Measurements from ENCODE around the gene CROT.
"Not testable (repeated sequence)": the region's sequence is repeated elsewhere in the genome, so short reads cannot be mapped to it uniquely, and the experiment has no call there.

Gene CROT, protein sequence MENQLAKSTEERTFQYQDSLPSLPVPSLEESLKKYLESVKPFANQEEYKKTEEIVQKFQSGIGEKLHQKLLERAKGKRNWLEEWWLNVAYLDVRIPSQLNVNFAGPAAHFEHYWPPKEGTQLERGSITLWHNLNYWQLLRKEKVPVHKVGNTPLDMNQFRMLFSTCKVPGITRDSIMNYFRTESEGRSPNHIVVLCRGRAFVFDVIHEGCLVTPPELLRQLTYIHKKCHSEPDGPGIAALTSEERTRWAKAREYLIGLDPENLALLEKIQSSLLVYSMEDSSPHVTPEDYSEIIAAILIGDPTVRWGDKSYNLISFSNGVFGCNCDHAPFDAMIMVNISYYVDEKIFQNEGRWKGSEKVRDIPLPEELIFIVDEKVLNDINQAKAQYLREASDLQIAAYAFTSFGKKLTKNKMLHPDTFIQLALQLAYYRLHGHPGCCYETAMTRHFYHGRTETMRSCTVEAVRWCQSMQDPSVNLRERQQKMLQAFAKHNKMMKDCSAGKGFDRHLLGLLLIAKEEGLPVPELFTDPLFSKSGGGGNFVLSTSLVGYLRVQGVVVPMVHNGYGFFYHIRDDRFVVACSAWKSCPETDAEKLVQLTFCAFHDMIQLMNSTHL

DNA sequence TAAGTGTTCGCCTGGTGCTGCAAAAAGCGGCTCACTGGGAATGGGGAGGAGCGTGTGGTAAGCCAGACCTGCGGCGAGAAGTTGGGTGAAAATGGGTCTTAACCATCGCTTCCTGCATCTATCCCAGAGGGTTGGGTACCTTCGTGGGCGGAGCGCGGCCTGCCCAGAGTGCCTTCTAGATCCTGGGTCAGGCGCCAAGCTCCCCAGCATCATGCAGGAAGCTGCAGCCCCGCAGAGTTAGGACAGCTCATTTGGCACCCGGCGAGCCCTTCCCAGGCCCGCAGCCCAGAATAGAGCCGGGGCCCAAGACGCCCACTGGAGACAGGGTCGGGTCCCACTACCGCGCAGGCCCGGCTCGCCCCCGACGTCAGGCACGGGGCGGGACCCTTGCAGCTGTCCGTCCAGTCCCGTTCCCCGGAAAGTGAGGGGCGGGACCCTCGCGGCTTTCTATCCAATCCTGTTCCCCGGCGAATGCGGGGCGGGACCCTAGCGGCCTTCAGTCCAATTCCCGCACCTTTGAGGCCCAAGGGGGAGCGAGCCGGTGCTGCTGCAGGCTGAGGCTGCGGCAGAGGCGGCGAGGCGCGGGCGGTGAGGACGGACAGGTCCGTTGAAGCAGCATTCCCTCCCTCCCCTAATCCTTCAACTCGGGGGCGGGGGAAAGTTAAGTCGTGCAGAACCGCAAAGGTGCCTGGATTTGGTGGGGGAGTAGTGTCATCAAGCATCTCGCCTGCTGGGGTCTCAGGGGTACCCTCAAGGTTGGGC lies at the start of gene CROT:
TSS of gene CROT (plus strand) at position 499 of the 762 bp plus-strand sequence. CDS start 3,405 bp downstream, outside the sequence.
- peak; percentile 92 for DNase-seq

DNA sequence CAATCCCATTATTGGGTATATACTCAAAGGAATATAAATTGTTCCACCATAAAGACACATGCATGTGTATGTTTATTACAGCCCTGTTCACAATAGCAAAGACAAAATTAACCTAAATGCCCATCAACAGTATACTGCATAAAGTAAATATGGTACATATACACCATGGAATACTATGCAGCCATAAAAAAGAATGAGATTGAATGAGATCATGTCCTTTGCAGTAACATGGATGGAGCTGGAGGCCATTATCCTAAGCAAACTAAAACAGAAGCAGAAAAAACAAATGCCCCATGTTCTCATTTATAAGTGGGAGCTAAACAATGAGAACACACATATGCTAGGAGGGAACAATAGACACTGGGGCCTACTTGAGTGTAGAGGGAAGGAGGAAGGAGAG lies 44.7 kb upstream of the CROT start:
- DNase-seq = no peak

DNA sequence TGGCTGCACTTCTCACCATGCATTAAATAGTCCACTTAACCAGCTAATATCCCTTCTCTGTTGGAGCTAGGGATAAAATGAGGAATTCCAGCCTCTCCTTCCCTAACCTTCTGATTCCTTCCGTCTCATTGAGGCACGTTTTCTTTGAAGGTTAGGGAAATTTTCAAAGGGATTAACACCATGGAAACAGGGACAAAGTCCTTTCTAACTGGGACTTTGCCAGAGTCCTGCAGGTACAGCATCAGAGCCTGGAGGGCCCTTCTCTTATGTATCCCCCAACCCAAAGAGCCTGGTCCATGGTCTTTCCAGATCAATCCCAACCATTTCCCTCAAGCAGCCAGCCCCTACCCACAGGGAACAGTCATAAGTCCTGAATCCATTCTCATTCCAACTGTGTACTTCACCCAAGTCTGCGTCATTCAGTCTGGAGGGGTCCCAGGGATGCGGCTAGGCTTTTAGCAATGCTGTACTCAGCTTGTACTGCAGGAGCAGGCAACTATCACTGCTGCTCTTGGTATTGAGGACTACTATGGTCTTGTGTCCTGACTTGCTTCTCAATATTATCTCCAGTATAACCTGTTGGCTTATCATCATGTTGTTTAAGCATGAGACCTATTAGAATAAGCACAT lies 34.6 kb upstream of the CROT start:
- DNase-seq = peak; percentile 17

DNA sequence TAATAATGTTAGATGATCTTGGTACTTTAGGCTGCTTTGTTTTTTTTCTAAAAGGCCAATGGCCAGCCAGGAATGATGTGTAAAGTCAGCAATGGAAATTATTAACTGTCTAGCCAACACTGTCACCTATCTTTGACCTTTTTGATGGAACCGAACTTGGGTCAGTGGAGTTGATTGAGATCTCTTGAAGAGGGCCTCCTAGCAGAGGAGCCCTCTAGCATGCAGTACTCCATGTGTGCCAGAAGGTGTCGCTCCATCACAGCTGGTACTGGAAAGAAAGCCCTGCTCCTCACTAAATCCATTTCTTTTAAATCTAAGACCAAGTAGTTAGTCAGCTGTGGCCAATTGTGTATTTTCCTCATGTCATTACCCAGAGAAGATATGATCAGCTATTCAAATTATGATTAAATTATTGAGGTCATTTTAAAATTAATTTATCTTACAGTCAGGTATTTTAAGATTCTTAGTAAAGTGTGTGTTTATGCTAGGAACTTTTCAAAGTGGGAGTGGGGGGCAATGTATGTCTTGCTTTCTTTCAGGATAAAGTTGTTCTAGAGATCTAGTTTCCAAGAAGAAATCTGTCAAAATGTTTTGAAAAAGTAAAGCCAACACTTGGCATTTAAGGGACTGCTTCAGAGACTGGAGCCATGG lies 33.1 kb upstream of the CROT start:
- DNase-seq = peak; percentile 67

DNA sequence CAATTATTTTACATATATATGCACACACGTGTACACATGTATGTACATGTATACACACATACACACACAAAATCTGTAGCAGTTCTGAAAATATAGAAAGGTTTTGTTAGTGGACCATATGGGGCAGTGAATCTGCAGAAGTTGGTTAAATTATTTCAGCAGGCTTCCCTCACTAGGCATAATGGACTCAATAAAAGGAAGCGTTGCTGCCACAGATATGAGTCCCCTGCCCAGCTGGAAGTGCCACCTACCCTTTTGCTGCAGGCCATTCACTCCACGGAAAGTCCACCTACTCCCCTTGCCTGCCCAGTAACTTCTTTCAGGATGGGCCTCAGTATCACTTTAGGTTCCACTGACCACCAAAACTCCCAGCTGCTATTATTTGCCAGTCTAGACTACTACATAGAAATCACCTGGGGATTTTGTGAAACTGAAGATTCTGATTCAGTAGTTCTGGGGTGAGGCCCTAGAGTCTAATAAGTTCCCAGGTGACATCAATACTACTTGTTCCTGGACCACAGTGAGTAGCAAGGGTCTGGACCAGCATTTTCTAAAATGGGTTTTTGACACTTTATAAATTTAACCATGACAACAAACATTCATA lies 29.3 kb upstream of the CROT start:
- no peak for DNase-seq

DNA sequence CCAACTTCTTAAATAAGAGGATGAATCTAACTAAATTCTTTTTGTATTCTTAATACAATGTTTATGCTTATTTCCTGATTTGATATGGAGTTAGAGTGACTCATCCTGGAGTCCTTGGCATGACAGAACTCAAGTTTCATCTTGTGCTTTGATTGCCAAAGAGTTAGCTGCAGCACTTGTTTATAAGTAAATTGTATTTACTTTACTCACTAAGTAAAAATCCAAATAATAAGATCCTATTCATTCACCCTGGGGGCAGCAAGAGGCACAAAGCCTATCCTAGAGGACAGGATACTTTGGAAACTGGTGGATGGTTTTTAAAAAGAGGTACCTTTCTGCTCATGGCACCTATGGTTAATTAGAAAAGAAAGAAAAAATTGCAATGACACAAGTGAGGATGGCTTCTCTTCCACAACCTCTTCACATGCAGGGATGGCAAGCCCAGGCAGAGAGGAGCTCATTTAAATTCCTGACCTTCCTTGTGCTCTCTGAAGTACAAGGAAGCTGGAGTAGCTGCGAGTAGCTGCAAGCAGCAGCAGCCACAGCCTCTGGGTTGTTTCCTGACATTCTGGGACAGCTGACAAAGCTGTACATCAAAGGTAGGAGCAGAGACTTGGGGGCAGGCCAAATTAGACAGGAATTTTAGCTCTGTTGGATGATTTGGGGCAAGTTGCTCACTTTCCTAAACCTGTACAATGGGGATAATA lies 28.5 kb upstream of the CROT start:
- DNase-seq = peak; percentile 95

DNA sequence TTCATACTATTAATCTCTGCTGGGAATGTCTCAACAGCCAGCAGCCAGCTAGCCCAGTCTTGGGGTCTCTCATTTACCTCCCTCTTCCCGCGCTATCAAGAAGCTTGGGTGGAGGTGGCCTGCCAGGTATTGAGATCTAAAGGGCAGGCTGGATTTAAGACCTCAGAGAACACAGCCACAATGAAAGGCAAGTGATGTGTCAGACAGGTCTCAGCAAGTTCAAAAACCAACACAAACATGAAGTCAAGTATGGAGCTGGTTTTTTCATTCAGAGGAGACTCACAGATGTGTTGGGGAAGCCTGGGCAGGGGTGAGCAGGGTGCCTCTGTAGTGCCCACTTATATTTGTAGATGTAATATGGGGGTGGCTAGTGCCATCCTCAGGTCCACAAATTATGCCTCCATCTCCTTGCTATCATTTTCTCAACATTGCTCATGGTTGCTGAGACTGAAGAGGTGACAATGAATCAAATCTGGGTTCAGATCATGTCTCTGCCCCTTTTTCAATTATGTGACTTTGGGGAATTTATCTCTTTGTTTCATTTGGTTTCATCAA lies 27.7 kb upstream of the CROT start:
- no peak for DNase-seq

DNA sequence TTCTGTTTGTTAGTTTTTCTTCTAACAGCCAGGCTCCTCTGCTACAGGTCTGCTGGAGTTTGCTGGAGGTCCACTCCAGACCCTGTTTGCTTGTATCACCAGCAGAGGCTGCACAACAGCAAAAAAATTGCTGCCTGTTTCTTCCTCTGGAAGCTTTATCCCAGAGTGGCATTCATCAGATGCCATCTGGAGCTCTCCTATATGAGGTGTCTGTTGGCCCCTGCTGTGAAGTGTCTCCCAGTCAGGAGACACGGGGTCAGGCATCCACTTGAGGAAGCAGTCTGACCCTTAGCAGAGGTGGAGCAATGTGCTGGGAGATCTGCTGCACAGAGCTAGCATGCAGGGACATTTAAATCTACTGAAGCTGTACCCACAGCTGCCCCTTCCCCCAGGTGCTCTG lies 26.7 kb upstream of the CROT start:
- DNase-seq = no peak

DNA sequence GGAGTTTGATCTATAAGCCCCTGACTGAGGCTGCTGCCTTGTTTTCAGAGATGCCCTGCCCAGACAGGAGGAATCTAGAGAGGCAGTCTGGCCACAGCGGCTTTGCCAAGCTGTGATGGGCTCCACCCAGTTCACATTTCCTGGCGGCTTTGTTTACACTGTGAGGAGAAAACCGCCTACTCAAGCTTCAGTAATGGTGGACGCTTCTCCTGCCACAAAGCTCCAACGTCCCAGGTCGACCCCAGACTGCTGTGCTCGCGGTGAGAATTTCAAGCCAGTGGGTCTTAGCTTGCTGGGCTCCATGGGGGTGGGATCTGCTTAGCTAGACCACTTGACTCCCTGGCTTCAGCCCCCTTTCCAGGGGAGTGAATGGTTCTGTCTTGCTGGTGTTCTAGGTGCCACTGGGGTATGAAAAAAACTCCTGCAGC lies 26.3 kb upstream of the CROT start:
- DNase-seq = not testable (repeated sequence)

DNA sequence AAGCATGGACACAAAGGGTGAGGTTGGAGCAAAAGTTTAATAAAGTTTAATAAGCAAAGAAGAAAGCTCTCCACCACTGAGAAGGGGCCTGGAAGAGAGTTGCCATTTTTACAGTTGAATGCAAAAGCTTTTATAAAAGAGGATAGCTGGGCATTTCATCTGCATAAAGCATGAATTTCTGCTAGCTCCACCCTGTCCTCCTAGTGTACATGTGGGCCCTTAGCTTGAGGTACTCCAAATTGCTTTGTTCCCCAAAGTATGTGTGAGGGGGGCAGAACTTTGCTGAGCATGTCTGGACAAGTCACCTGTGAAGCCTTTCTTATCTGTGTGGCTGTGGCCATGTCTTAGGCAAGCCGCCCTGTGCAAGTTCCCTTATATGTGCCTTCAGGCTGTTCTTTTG lies 22.6 kb upstream of the CROT start:
- DNase-seq = no peak

DNA sequence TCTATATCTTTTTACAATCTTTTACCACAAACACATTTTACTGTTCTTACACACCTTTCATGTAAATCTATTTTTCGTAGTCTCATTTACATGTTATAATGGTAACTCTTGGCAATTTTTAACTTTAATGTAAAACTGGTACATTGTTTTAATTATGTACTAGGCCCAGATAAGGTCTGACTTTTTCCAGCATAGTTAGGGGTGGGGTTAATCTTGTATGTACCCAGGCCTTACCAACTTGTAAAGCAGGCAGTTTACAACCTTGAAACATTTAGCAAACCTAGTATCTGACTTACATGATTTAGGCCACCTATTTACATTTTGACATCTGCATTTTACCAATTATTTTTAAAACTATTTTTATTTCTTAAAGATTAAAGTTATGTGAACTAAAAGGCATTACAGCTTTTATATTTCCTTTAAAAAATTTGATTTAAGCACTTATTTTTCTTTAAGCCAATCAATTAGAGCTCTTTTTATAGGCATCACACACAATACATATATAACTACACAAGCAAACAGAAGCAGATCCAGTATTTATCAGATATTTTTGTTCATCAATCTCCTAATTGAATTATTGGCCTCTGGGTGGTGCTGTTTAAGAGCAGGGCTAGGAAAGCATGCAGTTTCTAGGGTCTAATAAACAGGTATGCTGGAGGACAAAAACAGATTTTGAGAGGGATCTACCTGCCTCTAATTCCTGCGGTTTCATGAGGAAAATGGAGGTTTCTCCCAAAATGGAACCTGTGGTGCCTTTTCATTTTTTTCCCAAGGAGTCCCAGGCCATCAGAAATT lies 19.7 kb upstream of the CROT start:
- DNase-seq = no peak

DNA sequence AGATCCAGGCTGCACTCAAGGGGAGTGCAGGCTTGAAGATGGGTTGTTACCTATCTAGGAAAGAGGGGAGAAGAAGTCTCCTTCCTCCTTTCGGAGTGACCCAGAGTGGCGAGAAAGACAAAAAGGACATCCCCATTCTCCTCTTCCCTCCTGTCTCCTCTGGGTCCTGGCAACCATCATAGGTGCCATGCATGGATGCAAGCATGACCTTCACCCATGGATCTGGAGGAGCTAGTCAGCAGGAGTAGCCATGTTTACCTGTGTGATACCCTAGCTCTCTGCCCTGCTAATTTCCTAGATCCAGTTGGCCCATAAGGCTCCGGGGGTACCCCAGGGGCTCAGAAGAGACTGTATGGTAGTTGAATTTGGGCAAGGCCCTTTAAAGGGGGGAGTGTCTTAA lies 17.2 kb upstream of the CROT start:
- DNase-seq = no peak

DNA sequence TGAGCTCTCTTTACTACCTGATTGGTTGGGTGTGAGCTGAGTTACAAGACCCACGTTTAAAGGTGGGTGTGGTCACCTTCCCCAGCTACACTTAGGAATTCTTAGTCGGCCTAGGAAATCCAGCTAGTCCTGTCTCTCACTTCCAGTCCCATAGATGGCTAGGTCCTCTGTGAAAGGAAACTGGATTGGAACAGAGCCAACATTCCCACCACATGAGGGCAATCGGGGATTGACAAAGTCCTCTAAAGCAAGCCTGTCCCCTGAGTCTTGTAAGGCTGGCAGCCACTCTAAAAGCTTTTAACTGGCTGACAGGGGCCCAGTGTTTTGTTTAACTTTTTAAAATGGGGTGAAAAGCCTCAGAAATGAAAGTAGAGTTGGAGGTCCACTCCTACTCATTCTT lies 15.1 kb upstream of the CROT start:
- DNase-seq = no peak

DNA sequence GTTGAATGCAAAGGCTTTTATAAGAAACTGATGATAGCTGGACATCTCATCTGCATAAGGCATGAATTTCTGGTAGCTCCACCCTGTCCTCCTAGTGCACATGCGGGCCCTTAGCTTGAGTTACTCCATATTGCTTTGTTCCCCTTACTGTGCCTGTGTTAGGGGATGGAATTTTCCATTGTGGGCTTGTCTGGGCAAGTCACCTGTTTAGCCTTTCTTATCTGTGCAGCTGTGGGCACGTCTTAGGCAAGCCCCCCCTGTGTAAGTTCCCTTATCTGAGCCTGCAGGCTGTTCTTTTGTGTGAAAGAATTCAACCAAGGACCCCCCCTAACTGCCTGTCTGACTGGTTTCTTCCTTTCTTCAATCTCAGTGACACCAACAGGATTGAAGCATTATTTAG lies 14.5 kb upstream of the CROT start:
- no peak for DNase-seq

DNA sequence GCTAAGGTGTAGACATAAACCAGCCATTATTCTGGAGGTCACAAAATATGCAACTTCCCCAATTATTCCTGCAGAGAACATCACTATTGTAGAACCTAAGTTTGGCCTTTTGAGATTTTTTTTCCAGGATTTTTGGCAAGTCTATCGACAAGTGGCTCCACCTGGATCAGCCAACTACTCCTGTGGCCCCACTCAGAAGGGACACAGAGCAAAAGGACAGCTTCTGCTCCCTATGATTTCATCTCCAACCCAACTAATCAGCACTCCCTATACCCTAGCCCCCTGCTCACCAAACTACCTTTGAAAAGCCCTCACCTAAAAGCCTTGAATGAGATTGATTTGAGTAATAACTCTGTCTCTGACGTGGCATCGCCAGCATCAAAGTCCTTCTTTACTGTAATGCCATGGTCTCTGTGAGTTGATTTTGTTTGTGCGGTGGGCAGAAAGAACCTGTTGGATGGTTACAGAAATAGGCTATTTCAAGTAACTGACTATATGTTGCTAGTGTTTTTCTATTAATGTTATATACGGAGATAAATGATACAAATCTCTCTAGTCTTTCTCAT lies 13.7 kb upstream of the CROT start:
- DNase-seq = no peak

DNA sequence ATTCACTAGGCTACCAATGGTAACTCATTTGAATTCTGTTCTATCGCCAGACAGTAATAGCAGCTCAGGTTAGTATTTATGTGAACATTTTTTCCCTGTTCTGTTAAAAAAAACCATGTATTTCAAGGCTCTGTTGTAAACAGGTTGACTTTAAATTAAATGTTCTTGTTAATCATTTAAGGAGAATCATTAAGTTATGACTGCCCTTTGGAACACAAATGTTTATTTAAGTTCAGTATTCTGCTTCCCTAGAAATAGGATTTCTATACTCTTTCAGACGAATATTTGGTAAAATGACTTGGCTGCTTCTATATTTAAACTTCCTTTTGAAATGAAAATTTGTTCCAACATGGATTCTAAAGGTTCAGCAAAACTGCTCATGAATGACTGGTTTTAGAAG lies 13.1 kb upstream of the CROT start:
- no peak for DNase-seq

DNA sequence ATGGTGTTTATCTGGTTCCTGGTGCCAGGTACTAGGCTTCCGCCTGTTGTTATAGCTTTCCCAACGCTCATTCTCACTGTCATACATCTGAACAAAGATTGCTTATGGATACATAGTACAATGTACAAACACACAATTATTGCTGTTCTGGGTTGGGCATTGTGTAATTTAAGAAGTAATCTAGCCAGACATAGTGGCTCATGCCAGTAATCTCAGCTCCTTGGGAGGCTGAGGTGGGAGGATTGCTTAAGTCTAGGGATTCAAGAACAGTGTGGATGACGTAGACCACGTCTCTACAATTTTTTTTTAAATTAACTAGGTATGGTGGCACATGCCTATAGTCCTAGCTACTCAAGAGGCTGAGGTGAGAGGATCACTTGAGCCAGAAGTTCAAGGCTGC lies 9.3 kb upstream of the CROT start:
- DNase-seq = no peak

DNA sequence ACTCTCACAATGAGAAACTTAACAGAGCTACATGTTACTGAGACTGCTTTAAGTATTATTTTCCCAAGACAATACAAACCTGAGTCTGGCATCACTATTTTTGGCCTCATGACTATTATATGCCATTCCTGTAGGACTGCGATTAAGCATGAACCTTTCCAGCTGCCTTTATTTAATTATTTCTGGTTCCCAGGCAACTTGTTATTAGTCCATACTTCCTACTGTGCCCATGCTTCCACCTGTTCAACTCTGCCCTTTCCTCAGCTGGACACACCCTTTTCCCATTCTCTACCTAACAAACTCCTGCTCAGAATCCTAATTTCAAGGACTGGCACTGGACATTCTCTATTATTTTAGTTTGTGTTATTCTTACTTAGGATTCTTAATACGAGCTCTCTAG lies 8.1 kb upstream of the CROT start:
- no peak for DNase-seq

DNA sequence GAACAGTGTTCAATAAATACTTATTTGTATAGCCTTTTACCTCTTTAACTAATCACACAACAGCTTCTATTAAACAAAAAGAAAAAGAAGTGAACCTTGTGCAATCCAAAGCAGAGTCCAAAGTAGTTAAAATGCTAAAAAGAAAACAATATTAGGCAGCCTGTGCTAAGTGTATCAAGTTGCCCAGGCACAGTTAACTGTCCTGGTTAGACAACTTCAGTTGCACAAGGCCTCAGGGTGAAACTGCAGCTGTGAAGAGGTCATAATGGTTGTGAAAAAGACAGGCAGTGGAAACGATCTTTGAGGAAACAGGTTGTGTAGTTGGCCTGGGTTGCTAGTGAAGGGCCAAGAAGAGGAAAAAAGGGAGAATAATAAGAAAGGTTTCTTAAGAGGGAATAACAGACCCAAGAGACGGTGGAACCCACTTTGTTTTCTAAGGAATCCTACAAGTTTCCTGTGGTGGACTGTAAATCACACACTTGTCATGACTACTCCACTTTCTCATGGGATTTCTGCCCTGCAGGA lies 6.0 kb upstream of the CROT start:
- DNase-seq = no peak

DNA sequence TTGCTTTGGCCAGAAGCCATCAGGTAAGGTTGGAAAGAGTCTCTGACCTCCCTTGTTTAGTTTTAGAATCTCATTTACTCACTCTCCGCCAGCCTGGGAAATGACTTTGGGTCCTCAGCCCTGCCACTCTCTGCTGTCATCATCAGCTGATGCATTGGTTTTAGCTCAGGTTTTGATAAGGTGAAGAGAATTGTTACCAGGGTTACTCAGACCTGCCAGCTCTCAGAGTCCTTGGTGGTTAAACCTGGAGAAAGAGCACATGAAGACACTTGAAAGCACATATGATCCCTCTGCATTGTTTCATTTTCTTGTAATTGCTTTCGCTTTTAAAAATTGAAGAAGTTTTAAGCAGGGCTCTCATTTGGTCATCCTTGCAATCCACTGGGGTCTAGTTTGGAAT lies 4.0 kb upstream of the CROT start:
- no peak for DNase-seq

Measured in HCEC 1CT (cell line).